GM13976 (cell line): ENCODE results near the gene CPLX4.

Experiments used
- DNase-seq: peaks from one replicate; pipeline ENCODE4 v3.0.0; 2012; ENCODE audit warnings: low spot score
- in situ Hi-C: fragments of 300-500 bp; cut with MboI; formaldehyde crosslinking; loops from one replicate; pipeline ENCODE4 v1.12.0; 2022; ENCODE audit warnings: low sequenced_read_pairs, mixed read lengths, inconsistent platforms; ENCODE audit not compliant: unreplicated experiment
- TF ChIP-seq, protein P1 (sequence below): IDR thresholded peaks from 2 replicates; pipeline ENCODE4 v1.5.1; 2012; ENCODE audit warnings: borderline replicate concordance, mild to moderate bottlenecking; ENCODE audit not compliant: insufficient read depth; ENCODE audit errors: extremely low read depth, missing control alignments, control extremely low read depth

Gene CPLX4

DNA sequence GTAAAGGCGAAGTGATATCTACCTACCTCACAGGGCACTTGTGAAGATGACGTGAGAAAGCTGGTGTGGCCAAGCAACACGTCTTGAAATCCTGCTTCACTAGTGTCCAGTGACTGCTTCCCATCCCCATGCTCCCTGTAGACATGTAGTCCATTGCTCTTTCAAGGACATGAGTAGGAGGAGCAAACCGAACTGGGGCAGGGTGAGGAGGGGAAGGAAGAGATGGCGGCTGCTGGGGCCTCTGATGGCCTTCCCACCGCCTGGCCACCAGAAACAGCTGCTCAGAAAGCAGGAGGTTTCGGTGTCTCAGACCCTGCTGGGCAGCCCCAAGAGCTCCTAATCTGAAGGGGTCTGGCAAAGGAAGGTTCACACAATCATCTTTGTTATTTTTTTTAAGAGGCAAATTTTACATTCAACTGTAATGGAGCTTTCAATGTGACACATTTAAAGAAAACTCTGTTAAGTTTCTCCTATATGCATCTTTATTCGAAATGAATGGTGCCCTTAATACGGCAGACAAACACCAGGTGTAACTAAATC lies 14.7 kb downstream of the CPLX4 start:
- in situ Hi-C loops: no loop called here
- DNase-seq: no peak
- TF ChIP-seq, protein P1, sequence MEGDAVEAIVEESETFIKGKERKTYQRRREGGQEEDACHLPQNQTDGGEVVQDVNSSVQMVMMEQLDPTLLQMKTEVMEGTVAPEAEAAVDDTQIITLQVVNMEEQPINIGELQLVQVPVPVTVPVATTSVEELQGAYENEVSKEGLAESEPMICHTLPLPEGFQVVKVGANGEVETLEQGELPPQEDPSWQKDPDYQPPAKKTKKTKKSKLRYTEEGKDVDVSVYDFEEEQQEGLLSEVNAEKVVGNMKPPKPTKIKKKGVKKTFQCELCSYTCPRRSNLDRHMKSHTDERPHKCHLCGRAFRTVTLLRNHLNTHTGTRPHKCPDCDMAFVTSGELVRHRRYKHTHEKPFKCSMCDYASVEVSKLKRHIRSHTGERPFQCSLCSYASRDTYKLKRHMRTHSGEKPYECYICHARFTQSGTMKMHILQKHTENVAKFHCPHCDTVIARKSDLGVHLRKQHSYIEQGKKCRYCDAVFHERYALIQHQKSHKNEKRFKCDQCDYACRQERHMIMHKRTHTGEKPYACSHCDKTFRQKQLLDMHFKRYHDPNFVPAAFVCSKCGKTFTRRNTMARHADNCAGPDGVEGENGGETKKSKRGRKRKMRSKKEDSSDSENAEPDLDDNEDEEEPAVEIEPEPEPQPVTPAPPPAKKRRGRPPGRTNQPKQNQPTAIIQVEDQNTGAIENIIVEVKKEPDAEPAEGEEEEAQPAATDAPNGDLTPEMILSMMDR: no peak

DNA sequence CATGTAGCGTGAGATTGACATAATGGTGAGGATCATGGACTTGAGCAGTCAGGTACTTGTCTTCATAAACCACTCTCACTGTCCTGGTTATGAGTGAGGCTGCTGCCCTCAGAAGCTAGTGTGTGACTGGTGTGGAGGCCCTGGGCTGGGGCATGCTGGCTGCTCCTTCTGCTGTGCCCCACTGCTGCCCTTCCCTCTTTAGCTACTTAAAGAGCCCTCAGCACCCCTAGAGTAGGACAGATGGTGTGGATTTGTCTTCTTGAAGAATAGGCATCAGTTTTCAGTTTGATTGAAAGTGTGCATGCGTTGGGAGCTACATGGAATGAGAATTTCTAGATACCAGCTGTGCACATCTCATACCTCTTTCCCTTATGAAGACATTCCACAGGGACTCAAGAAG lies 15.4 kb downstream of the CPLX4 start:
- in situ Hi-C loops: no loop called here
- TF ChIP-seq, protein P1: no peak
- no peak for DNase-seq

DNA sequence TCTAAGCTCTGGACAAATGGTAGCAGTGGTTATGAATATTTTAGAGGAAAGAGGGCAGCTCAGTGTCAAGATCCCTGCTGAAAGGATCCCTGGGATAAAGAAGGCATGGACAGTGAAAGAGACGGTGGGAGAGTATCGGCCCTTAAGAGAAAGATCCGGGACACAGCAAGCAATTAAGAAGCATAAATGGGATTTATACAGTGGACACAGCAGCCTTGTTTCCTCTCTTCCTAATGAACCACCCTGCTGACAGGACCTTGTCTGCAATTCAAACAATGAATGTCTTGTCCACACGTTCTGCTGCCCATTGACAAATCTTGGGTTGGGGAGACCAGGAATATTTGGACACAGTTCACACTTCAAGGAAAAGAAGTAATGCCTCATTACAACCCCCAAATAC lies 16.5 kb downstream of the CPLX4 start:
- DNase-seq: no peak
- TF ChIP-seq, protein P1: no peak
- in situ Hi-C loops: no loop called here

DNA sequence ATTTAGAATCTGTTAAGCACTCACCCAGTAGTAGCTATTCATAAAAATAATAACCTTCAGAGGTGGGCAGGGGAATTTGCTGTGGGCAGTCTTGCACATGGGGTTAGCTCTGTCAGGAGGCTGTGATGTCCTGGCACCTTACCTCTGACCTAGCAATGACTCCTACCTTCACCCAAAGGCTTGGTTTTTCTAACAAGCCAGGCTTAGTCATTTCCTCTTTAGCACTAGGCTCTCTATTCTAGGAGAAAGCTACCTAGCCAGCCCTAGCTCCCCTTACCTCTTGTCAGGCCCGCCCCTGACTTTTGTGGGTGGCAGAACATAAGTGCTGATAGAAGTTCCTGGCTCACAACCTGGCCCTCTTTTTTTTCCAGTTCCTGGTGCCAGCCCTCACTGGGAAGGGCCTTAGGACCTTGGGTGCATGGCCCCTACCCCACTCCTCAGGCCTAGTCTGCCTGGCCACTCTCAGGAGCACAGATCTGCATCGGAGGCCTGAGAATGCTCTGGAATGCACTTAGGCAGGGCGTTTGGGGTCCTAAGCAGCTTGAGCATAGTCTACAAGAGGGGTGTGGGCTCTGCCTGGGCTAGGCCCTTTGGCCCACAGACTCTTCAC lies 17.7 kb downstream of the CPLX4 start:
- in situ Hi-C loops: no loop called here
- TF ChIP-seq, protein P1: no peak
- DNase-seq: no peak

DNA sequence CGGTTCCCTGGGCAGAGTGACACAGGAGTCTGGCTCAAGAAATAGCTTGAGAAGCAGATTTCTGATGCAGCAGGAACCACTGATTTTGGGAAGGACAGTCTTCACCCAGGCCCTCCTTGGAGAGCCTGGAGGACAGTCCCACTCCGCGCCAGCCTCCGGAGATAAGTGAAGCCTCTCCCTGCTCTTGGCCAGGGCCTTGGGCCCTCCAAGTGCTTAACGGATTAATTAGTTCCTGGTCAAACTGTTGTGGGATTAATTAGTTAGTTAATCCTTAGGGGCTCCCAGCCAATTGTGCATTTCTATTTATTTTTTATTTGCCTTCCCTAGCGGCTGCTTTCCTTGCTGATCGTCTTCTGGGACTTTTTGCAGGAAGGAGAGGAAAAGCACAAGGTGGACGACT lies 19.6 kb downstream of the CPLX4 start:
- TF ChIP-seq, protein P1: no peak
- in situ Hi-C loops: no loop called here
- no peak for DNase-seq

DNA sequence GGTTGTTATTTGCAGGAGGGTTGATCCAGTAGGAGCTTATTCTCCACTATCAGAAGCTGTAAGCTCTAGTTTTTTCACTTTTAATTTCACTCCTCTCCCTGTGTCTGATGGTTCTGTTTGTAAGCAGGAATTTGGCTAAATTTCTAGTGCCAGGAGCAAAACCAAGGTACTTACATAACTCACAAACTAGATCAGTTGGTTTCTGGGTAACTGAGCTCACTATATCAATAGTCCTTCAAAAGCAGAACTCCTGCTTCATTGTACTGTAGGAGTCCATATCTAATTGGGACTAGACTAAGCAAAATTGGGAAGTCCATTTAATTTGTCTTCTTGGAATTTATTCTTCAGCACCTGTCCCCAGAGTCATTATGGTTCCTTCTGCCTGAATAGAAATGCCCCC lies 25.1 kb downstream of the CPLX4 start:
- DNase-seq: no peak
- in situ Hi-C loops: no loop called here
- TF ChIP-seq, protein P1: no peak

DNA sequence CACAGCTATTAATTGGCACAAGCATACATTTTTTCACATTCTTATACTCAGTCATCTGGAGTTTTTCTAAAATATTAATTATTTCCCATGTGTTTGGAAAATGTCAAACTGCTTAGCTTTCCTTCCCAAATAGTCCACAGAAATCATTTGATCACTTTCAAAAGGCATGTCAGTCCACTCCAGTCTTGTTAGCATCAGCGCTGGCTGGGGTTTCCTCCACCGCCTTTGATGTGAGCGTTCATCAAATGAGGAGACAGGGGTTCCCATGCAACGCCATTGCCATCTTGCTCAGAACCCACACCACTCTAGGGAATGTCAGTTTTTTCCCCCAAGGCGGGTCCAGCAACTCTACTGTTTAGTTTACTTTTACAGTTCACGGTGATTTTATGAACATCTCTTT lies 32.1 kb downstream of the CPLX4 start:
- TF ChIP-seq, protein P1: no peak
- no peak for DNase-seq
- in situ Hi-C loops: no loop called here
